ENCODE results near the gene SLC26A3. TPM values are rescaled to one million over a fixed set of nuclear protein-coding genes. Genes with fewer than 3 reads are reported as not detected.

The SLC26A3 gene
- total RNA-seq, 4 donors from 2014 or later: 4.5 to 13.1 (median 10.4) TPM

DNA sequence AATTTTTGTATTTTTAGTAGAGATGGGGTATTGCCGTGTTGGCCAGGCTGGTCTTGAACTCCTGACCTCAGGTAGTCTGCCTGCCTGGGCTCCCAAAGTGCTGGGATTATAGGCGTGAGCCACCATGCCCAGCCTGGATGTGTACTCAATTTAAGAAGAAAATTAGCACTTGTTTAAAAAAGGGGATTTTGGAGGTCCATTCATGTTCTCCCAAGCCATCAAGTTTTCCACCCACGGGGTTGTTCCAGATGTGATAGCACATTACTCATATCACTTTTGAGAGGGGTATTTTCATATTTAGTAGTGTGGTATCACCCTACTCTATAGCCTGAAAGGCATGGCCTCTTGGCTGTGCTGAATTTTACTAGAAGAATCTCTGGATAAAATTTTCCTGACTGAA, 10.5 kb upstream of the SLC26A3 start:
- intact Hi-C loops (cut with DNase I): no loop called here
- TF ChIP-seq EP300 (IDR thresholded peaks at IDR 0.05) (no peak), POLR2AphosphoS5 (IDR thresholded peaks at IDR 0.05) (no peak), CTCF (IDR thresholded peaks at IDR 0.05) (no peak), POLR2A (IDR thresholded peaks at IDR 0.05; ENCODE audit: low read depth) (no peak)
- Histone ChIP-seq H3K4me1 (peaks cover 0 to 54% (median 32%) of the 10 kb centered on the region in 4 donors), H3K27me3 (no peaks in the 10 kb centered on the region), H3K9me3 (no peaks in the 10 kb centered on the region), H3K4me3 (no peak overlapping the region), H3K27ac (replicated peaks in 1 of 4) (peak overlapping the region; percentile 78 to 86 (median 86)), H3K36me3 (no peaks in the 10 kb centered on the region)
- DNase-seq (ENCODE audit: extremely low spot score): no peak
- WGBS: 95% methylated on average over 3 of the region's 3 CpGs

- WGBS: 57% methylated on average over 5 of the region's 5 CpGs
- Histone ChIP-seq H3K4me3 (no peak overlapping the region), H3K27me3 (no peaks in the 10 kb centered on the region), H3K4me1 (peaks cover 0 to 52% (median 32%) of the 10 kb centered on the region in 4 donors), H3K9me3 (no peaks in the 10 kb centered on the region), H3K27ac (replicated peaks in 1 of 4) (peak overlapping the region; percentile 78 to 86 (median 86)), H3K36me3 (no peaks in the 10 kb centered on the region)
- intact Hi-C loops (cut with DNase I): no loop called here
- DNase-seq (ENCODE audit: extremely low spot score): no peak
- TF ChIP-seq POLR2AphosphoS5 (IDR thresholded peaks at IDR 0.05): peak; percentile 79 to 90
- TF ChIP-seq EP300 (IDR thresholded peaks at IDR 0.05): peak; percentile 97
- TF ChIP-seq POLR2A (IDR thresholded peaks at IDR 0.05; ENCODE audit: low read depth): no peak
- no peak for TF ChIP-seq CTCF (IDR thresholded peaks at IDR 0.05)
Observed at GRCh38 chr7:107811934-107812333, 8.9 kb upstream of the SLC26A3 start.

GRCh38 chr7:107810626-107811025, 7.6 kb upstream of the SLC26A3 start:
- no peak for DNase-seq (ENCODE audit: extremely low spot score)
- H3K27me3 ChIP-seq: no peaks in the 10 kb centered on the region
- peaks cover 0 to 39% (median 21%) of the 10 kb centered on the region in 4 donors for H3K4me1 ChIP-seq
- no peaks in the 10 kb centered on the region for H3K9me3 ChIP-seq
- H3K4me3 ChIP-seq: no peak overlapping the region
- no peak for TF ChIP-seq CTCF (IDR thresholded peaks at IDR 0.05)
- no peak for TF ChIP-seq POLR2A (IDR thresholded peaks at IDR 0.05; ENCODE audit: low read depth)
- TF ChIP-seq POLR2AphosphoS5 (IDR thresholded peaks at IDR 0.05): no peak
- no peak for TF ChIP-seq EP300 (IDR thresholded peaks at IDR 0.05)
- no peaks in the 10 kb centered on the region for H3K36me3 ChIP-seq
- WGBS: 90% methylated on average over 3 of the region's 3 CpGs
- peak overlapping the region; percentile 78 to 86 (median 86) for H3K27ac ChIP-seq (replicated peaks in 1 of 4)
- intact Hi-C loops (cut with DNase I): no loop called here

DNA sequence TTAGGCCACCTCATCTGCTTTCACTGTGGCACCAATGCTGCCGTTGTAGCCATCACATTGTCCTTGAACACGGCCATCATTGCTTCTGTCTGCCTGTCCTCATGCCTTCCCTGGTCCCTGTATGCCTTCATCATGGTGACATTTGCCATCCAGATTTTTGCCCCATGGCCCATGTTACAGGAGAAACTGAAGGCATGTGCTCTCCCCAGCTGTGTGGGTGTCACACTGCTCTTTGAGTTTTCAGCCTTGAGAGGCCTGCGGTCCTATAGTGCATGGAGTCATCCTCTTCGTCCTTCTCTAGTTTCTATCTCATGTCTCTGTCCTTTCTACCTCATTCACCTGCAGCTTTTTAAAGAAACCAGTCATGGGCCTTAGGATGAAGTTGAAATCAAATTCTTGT, 6.2 kb upstream of the SLC26A3 start:
- 96% methylated on average over 4 of the region's 4 CpGs for WGBS
- Histone ChIP-seq H3K9me3 (no peaks in the 10 kb centered on the region), H3K27me3 (no peaks in the 10 kb centered on the region), H3K4me1 (peaks cover 0 to 34% (median 19%) of the 10 kb centered on the region in 4 donors), H3K27ac (replicated peaks in 1 of 4) (no peak overlapping the region), H3K4me3 (no peak overlapping the region), H3K36me3 (no peaks in the 10 kb centered on the region)
- no peak for DNase-seq (ENCODE audit: extremely low spot score)
- no peak for TF ChIP-seq EP300 (IDR thresholded peaks at IDR 0.05)
- TF ChIP-seq POLR2AphosphoS5 (IDR thresholded peaks at IDR 0.05): no peak
- no peak for TF ChIP-seq POLR2A (IDR thresholded peaks at IDR 0.05; ENCODE audit: low read depth)
- TF ChIP-seq CTCF (IDR thresholded peaks at IDR 0.05): no peak
- intact Hi-C loops (cut with DNase I): no loop called here

DNA sequence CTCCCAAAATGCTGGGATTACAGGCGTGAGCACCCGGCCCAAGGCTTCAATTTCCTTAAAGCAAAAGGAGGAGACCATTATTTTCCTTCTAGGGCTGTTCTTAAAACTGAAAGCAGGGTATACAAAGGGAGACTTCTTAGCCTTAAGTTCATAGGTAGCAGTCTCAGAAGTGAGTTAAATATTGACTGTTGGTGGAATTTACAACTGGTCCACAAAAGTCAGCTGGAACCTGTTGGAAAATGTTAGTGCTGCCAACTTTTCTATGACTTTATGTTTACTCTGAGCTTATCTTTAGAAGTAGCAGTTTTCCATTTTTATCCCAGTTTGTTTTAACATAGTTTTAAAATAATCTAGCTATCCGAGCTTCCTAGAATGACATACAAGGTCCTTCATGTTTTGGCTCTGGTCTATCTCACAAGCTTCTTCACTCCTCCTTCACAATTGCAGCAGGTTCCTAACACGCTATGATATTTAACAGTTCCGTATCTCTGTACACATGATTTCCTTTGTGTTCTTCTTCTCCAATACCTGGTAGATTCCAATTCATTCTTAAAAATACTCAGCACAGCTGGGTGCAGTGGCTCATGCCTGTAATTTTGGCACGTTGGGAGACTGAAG, 3.3 kb downstream of the SLC26A3 start:
- TF ChIP-seq POLR2AphosphoS5 (IDR thresholded peaks at IDR 0.05) (peak in 1 of 2 donors; percentile 37), POLR2A (IDR thresholded peaks at IDR 0.05; ENCODE audit: low read depth) (no peak)
- Histone ChIP-seq H3K4me3 (no peak overlapping the region), H3K27me3 (no peaks in the 10 kb centered on the region), H3K4me1 (peaks cover 0 to 27% (median 18%) of the 10 kb centered on the region in 4 donors), H3K36me3 (no peaks in the 10 kb centered on the region), H3K9me3 (no peaks in the 10 kb centered on the region), H3K27ac (replicated peaks in 1 of 4) (peak overlapping the region; percentile 66 to 73 (median 70))
- intact Hi-C loops (cut with DNase I): no loop called here
- no peak for DNase-seq (ENCODE audit: extremely low spot score)
- WGBS: 36% methylated on average over 6 of the region's 6 CpGs
